MM.1S (cell line): ENCODE data around the gene MYH6.

Experiments used
- EZH2phosphoT487 ChIP-seq: fragments of 300-600 bp; sonication (generic); IDR thresholded peaks from 2 replicates; pipeline ENCODE4 v1.6.1; 2018; ENCODE audit warnings: antibody characterized with exemption, low read length
- TF ChIP-seq, protein P1 (sequence below): fragments of 300-600 bp; sonication (generic); IDR thresholded peaks from 2 replicates; pipeline ENCODE4 v1.5.1; 2016; ENCODE audit warnings: antibody characterized with exemption, low read length, mixed read lengths

DNA sequence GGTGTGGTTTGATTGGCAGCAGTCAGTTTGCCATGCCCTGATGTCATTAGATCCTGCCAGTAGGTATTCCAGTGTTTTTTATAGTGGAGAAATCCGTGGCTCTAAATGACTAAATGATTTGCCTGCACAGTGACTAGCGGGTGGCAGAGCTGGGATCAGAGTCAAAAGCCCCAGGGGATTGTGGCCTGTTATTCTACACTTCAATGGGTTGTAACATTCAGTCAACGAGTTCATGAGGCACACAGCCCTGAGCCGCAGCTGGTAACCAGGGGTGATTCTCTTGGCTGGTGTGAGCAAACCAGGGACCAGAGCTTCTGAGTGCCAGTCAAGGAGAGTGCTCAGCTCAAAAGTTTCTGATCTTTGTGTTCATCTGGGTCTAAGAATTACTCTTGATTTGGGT lies 1.8 kb downstream of the MYH6 start:
- TF ChIP-seq, protein P1, sequence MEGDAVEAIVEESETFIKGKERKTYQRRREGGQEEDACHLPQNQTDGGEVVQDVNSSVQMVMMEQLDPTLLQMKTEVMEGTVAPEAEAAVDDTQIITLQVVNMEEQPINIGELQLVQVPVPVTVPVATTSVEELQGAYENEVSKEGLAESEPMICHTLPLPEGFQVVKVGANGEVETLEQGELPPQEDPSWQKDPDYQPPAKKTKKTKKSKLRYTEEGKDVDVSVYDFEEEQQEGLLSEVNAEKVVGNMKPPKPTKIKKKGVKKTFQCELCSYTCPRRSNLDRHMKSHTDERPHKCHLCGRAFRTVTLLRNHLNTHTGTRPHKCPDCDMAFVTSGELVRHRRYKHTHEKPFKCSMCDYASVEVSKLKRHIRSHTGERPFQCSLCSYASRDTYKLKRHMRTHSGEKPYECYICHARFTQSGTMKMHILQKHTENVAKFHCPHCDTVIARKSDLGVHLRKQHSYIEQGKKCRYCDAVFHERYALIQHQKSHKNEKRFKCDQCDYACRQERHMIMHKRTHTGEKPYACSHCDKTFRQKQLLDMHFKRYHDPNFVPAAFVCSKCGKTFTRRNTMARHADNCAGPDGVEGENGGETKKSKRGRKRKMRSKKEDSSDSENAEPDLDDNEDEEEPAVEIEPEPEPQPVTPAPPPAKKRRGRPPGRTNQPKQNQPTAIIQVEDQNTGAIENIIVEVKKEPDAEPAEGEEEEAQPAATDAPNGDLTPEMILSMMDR: no peak
- no peak for TF ChIP-seq EZH2phosphoT487
